Kidney (tissue), 14 donors: ENCODE measurements around the gene G6PC1. TPM values are rescaled to one million over a fixed set of nuclear protein-coding genes. Genes with fewer than 3 reads are reported as not detected.

Source experiments
- DNase-seq, 5 donors: peaks; one replicate each; pipeline ENCODE4 v3.0.0-alpha.2; 2013 to 2020
- FAIRE-seq: peaks from 2 replicates; lab custom pipeline; 2012; peaks lifted over from hg19 to GRCh38; lab: Jason Lieb, UNC
- H3K27ac ChIP-seq, 2 donors: one replicate each; pipeline ENCODE4 v1.7.0; 2013; ENCODE audit warnings: low read depth in 2 of 2, low read length in 2 of 2, inconsistent platforms in 1 of 2
- H3K27me3 ChIP-seq: one replicate; pipeline ENCODE4 v1.7.1; 2013; ENCODE audit warnings: low read length, inconsistent platforms; ENCODE audit not compliant: control insufficient read depth, insufficient read depth
- H3K36me3 ChIP-seq, 3 donors: one replicate each; pipeline versions ENCODE4 v1.7.0 to v1.7.1; 2013; ENCODE audit warnings: low read length in 3 of 3, control low read depth in 1 of 3, inconsistent platforms in 1 of 3; ENCODE audit not compliant: insufficient read depth in 3 of 3, control insufficient read depth in 2 of 3
- H3K4me1 ChIP-seq, 3 donors: one replicate each; pipeline versions ENCODE4 v1.7.0 to v1.7.1; 2013; ENCODE audit warnings: low read length in 3 of 3, inconsistent platforms in 1 of 3, low read depth in 1 of 3; ENCODE audit not compliant: control insufficient read depth in 2 of 3, insufficient read depth in 2 of 3
- H3K4me3 ChIP-seq, 3 donors: one replicate each; pipeline versions ENCODE4 v1.7.0 to v1.8.1; 2013; ENCODE audit warnings: low read length in 3 of 3, control low read depth in 1 of 3, inconsistent platforms in 1 of 3
- H3K9ac ChIP-seq, 3 donors: one replicate each; pipeline versions ENCODE4 v1.7.0 to v1.7.1; 2013; ENCODE audit warnings: low read length in 3 of 3, control low read depth in 1 of 3, inconsistent platforms in 1 of 3
- H3K9me3 ChIP-seq, 3 donors: one replicate each; pipeline versions ENCODE4 v1.7.0 to v1.7.1; 2013; ENCODE audit warnings: low read length in 3 of 3, control low read depth in 1 of 3, inconsistent platforms in 1 of 3; ENCODE audit not compliant: control insufficient read depth in 2 of 3, insufficient read depth in 1 of 3
- intact Hi-C: fragments of 100-400 bp; cut with DNase I; formaldehyde crosslinking; loops from one replicate; pipeline ENCODE4 v1.11.1; 2022
- polyA plus RNA-seq: library from polyadenylated mRNA; stranded (reverse); fragments of 350-450 nt; fragmentation: Illumina TruSeq; extraction: RNeasy Lipid Tissue Mini Kit (QIAGEN cat#74804); gene quantifications from one replicate; pipeline ENCODE4 v1.2.3, GENCODE V29; 2014; ENCODE audit warnings: low read depth, low replicate concordance; ENCODE audit not compliant: insufficient read depth
- total RNA-seq: library from RNA; stranded (reverse); fragmentation: NEBNext Ultra II Directional; extraction: Animal tissue kit (Norgen Biotek cat#: 25700); gene quantifications from one replicate; pipeline ENCODE4 v1.2.1, GENCODE V29; 2021
- TF ChIP-seq, protein P1 (sequence below): IDR thresholded peaks from 3 replicates; pipeline ENCODE4 v1.5.1; 2012; ENCODE audit warnings: mild to moderate bottlenecking, moderate library complexity, borderline replicate concordance; ENCODE audit not compliant: insufficient read depth; ENCODE audit errors: extremely low read depth
- donor health status: control.
- donor health status: control.
- donor health status: control.
- donor health status: control.
- donor health status: control.
- donor health status: DM: yes; HTN: yes; CAD: no.
- donor health status: Normal renal cell carcinoma (clear cell type).

G6PC1 gene
- total and polyA plus RNA-seq, 2 donors from 2014 or later, result 0.16 to 10.5 TPM

DNA sequence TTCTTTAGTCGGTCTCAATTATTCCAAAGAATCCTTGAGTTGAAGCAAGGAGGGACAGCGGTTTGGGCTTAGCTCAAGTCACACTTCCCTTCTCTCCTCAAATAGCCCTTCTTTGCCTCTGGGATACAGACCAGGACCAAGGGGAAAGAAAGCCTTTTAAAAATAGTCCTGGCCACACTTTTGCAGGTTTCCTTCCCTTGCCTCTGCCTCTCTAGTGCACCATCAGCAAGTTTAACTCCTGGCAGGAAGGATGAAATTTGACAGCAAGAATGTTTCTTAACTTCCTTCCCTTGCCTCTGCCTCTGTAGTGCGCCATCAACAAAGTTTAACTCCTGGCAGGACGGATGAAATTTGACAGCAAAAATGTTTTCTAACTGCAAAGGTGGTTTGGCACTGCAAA is 7.2 kb upstream of the G6PC1 start:
- Histone ChIP-seq H3K4me3 (peak overlapping the region in 2 of 3 donors; percentile 13 to 52), H3K27me3 (no peaks in the 10 kb centered on the region), H3K9me3 (no peaks in the 10 kb centered on the region), H3K36me3 (no peaks in the 10 kb centered on the region), H3K9ac (peak overlapping the region in 1 of 3 donors; percentile 57), H3K27ac (peak overlapping the region; percentile 79 to 92), H3K4me1 (peaks cover 8 to 43% (median 24%) of the 10 kb centered on the region in 3 donors)
- DNase-seq (peak in 1 of 5 donors; percentile 45), FAIRE-seq (no peak)
- TF ChIP-seq, protein P1, sequence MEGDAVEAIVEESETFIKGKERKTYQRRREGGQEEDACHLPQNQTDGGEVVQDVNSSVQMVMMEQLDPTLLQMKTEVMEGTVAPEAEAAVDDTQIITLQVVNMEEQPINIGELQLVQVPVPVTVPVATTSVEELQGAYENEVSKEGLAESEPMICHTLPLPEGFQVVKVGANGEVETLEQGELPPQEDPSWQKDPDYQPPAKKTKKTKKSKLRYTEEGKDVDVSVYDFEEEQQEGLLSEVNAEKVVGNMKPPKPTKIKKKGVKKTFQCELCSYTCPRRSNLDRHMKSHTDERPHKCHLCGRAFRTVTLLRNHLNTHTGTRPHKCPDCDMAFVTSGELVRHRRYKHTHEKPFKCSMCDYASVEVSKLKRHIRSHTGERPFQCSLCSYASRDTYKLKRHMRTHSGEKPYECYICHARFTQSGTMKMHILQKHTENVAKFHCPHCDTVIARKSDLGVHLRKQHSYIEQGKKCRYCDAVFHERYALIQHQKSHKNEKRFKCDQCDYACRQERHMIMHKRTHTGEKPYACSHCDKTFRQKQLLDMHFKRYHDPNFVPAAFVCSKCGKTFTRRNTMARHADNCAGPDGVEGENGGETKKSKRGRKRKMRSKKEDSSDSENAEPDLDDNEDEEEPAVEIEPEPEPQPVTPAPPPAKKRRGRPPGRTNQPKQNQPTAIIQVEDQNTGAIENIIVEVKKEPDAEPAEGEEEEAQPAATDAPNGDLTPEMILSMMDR, result no peak
- intact Hi-C loops, result no loop called here

DNA sequence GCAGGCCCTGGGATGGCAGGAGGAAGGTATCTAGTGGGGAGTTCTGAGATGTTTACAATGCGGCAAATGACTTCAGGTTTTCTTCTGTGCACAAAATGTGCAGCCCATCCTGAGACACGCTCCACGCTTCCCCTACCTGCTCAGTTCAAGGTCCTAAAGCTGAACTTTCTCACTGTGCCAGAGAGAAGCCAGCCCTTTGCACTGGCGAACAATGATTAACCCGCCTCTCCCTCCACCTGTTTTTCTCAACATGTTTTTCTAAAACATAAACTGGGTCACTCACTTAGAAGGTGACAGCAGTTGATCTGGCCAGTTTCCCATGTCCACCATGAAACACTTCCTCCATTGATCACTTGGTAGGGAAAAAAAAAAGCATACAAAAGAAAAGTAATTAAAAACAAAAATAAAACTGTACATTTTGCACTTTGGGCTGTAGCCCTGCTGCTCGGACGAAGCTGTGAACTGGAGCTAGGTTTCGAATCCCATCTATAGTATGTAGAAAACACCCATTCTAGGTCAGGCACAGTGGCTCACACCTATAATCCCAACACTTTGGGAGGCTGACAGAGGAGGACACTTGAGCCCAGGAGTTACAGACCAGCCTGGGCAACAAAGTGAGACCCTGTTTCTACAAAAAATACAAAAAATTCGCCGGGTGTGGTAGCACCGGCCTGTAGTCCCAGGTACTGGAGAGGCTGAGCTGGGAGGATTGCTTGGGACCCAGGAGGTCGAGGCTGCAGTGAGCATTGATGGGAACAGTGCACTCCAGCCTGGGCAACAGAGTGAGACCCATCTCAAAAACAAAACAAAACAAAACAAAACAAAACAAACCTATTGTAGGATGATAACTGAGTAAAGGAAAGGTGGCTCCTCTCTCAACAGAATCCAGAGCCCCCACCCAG is 6.1 kb upstream of the G6PC1 start:
- Histone ChIP-seq H3K9ac (peak overlapping the region in 1 of 3 donors; percentile 63), H3K27me3 (no peaks in the 10 kb centered on the region), H3K4me1 (peaks cover 8 to 33% (median 18%) of the 10 kb centered on the region in 3 donors), H3K27ac (peak overlapping the region; percentile 84 to 92), H3K9me3 (no peaks in the 10 kb centered on the region), H3K4me3 (peak overlapping the region in 2 of 3 donors; percentile 48 to 79), H3K36me3 (no peaks in the 10 kb centered on the region)
- DNase-seq, result peak; percentile 18 to 76 (median 55)
- intact Hi-C loops, result no loop called here
- peak; percentile 93 for FAIRE-seq
- TF ChIP-seq, protein P1, result no peak

GRCh38 chr17:42895185-42895555 is 5.4 kb upstream of the G6PC1 start:
- intact Hi-C loops, result no loop called here
- DNase-seq (peak in 1 of 5 donors; percentile 82), FAIRE-seq (no peak)
- Histone ChIP-seq H3K36me3 (no peaks in the 10 kb centered on the region), H3K4me3 (peak overlapping the region in 2 of 3 donors; percentile 21 to 79), H3K9ac (peak overlapping the region in 1 of 3 donors; percentile 27), H3K4me1 (peaks cover 8 to 29% (median 18%) of the 10 kb centered on the region in 3 donors), H3K9me3 (no peaks in the 10 kb centered on the region), H3K27me3 (no peaks in the 10 kb centered on the region), H3K27ac (peak overlapping the region; percentile 84 to 92)
- TF ChIP-seq, protein P1, result no peak
